ENCODE results near the gene EEF1AKMT3.

Gene EEF1AKMT3
- 1.1 to 5.4 (median 3.3) reads per million in 9 experiments for total RNA-seq

- H3K4me3 Mint-ChIP-seq = peak within 1 kb of the TSS; percentile 96 to 99
- H3K27me3 Mint-ChIP-seq = no peaks in the 10 kb centered on the region
- H3K9me3 Mint-ChIP-seq = no peaks in the 10 kb centered on the region
- ATAC-seq (replicated peaks) (peak; percentile 13), DNase-seq (no peak)
- peaks cover 19% of the 10 kb centered on the region for H3K36me3 Mint-ChIP-seq (ENCODE audit: insufficient read depth)
- peak within 1 kb of the TSS; percentile 93 to 97 for H3K27ac Mint-ChIP-seq
- peaks cover 14% of the 10 kb centered on the region in 2 donors for H3K4me1 Mint-ChIP-seq (ENCODE audit: low read depth in 2 of 2)
Measured at GRCh38 chr12:57772429-57773322, at the start of gene EEF1AKMT3. Gene EEF1AKMT3 (plus strand): TSS chr12:57772614. CDS start chr12:57772725, 111 bp downstream.

DNA sequence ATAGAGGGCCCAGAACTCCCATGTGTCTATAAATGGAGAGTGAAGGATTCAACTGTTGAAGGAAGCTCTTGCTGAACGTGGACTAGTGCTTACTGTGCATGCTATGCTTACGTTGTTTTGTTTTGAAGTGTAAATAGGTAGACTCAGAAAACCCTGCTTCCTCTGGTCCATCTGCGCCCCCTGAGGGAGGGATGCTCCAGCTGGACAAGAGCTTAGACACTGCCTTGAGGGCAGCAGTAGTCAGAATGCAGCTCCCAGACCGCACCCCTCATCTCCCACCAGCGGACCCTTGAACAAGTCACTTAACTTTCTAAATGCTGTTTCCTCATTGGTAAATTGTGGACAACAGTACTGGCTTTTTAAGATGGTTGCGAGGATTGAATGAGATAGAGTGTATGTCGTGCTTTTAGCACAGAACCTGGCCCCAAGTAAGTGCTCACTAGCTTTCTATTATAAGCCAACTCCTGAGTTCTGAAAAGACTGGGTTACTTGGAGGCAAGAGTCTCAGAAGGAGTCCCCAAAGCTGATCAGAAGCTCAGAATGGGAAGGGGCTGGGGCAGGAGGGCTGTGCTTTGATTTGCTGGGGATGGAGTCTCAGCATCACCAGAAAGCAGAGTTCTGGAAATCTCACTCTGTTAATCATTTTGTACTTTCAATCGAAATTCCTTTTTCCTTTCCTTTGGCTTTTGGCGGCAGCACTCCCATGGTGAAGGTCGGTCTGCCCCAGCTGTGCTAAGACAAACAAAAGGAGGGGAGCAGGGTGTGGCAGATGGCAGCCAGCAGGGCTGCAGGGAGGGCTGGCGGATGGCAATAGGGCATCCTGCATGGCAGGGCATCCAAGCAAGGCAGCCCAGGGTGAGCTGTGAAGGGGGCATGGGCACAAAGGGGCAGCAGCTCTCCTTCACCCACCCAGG lies 49.4 kb upstream of the EEF1AKMT3 start:
- no peak for DNase-seq
- H3K9me3 Mint-ChIP-seq = no peaks in the 10 kb centered on the region
- no peak overlapping the region for H3K4me3 Mint-ChIP-seq
- peak overlapping the region; percentile 60 to 84 for H3K27ac Mint-ChIP-seq
- peaks cover 58% of the 10 kb centered on the region for H3K36me3 Mint-ChIP-seq (ENCODE audit: insufficient read depth)
- H3K27me3 Mint-ChIP-seq = no peaks in the 10 kb centered on the region
- H3K4me1 Mint-ChIP-seq (ENCODE audit: low read depth in 2 of 2) = peaks cover 20 to 32% of the 10 kb centered on the region in 2 donors
- no peak for ATAC-seq (replicated peaks)

GRCh38 chr12:57723630-57723962 lies 48.8 kb upstream of the EEF1AKMT3 start:
- no peak for ATAC-seq (replicated peaks)
- H3K4me1 Mint-ChIP-seq (ENCODE audit: low read depth in 2 of 2) = peaks cover 22 to 32% of the 10 kb centered on the region in 2 donors
- H3K9me3 Mint-ChIP-seq = no peaks in the 10 kb centered on the region
- no peak for DNase-seq
- H3K4me3 Mint-ChIP-seq = no peak overlapping the region
- H3K27ac Mint-ChIP-seq = peak overlapping the region; percentile 60 to 84
- peaks cover 60% of the 10 kb centered on the region for H3K36me3 Mint-ChIP-seq (ENCODE audit: insufficient read depth)
- no peaks in the 10 kb centered on the region for H3K27me3 Mint-ChIP-seq

GRCh38 chr12:57724003-57724935 lies 48.1 kb upstream of the EEF1AKMT3 start:
- Mint-ChIP-seq H3K4me1 (ENCODE audit: low read depth in 2 of 2) (peaks cover 22 to 32% of the 10 kb centered on the region in 2 donors), H3K9me3 (no peaks in the 10 kb centered on the region), H3K27me3 (no peaks in the 10 kb centered on the region), H3K27ac (peak overlapping the region; percentile 84 to 89), H3K4me3 (no peak overlapping the region), H3K36me3 (ENCODE audit: insufficient read depth) (peaks cover 60% of the 10 kb centered on the region)
- ATAC-seq (replicated peaks) = no peak
- no peak for DNase-seq

GRCh38 chr12:57724936-57725740 lies 47.3 kb upstream of the EEF1AKMT3 start:
- H3K4me3 Mint-ChIP-seq = no peak overlapping the region
- peak; percentile 25 for ATAC-seq (replicated peaks)

GRCh38 chr12:57725851-57726150 lies 46.6 kb upstream of the EEF1AKMT3 start:
- Mint-ChIP-seq H3K4me1 (ENCODE audit: low read depth in 2 of 2) (peaks cover 22 to 31% of the 10 kb centered on the region in 2 donors), H3K27ac (peak overlapping the region; percentile 77 to 93), H3K4me3 (peak overlapping the region in 1 of 2 donors; percentile 72), H3K36me3 (ENCODE audit: insufficient read depth) (peaks cover 63% of the 10 kb centered on the region), H3K27me3 (no peaks in the 10 kb centered on the region), H3K9me3 (no peaks in the 10 kb centered on the region)
- DNase-seq = no peak
- ATAC-seq (replicated peaks) = no peak

More at GRCh38 chr12:57724936-57725740, 47.3 kb upstream of the EEF1AKMT3 start:
- no peaks in the 10 kb centered on the region for H3K9me3 Mint-ChIP-seq
- peaks cover 22 to 32% of the 10 kb centered on the region in 2 donors for H3K4me1 Mint-ChIP-seq (ENCODE audit: low read depth in 2 of 2)
- peaks cover 62% of the 10 kb centered on the region for H3K36me3 Mint-ChIP-seq (ENCODE audit: insufficient read depth)
- no peaks in the 10 kb centered on the region for H3K27me3 Mint-ChIP-seq
- peak overlapping the region; percentile 7 to 89 for H3K27ac Mint-ChIP-seq
- DNase-seq = no peak

DNA sequence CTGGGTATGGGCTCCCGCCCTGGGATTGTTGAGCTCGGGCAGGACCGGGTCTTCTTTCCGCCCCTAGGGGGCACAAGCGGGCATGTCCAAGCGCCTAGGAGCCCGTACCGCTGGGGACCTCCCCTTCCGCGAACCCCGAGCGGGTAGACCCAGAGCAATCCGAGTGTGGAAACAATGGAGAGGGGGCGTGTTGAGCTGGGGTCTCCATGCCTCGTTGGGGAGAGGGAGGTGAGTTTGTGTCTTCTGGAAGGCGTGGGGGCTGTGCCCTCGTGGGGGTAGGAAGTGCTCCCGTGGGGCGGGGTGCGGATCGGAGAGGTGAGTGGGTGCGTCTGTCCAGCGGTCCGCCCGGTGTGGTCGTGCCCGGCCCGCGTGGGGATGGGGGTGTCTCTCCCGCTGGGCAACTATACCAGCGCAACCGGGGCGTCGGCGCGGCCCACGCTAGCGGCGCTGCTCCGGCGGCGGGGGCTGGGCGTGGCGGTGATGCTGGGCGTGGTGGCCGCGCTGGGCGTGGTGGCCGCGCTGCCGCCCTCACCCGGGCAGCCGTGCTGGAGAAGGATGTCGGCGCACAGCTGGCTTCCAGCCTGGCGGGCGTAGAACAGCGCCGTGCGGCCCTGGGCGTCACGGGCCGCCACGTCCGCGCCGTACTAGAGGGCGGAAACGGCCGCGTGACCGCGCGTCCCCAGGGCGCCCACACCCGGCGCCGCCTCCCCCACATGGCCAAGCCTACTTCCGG lies 46.1 kb upstream of the EEF1AKMT3 start:
- H3K36me3 Mint-ChIP-seq (ENCODE audit: insufficient read depth) = peaks cover 64% of the 10 kb centered on the region
- peaks cover 22 to 27% of the 10 kb centered on the region in 2 donors for H3K4me1 Mint-ChIP-seq (ENCODE audit: low read depth in 2 of 2)
- peak overlapping the region; percentile 77 to 93 for H3K27ac Mint-ChIP-seq
- H3K9me3 Mint-ChIP-seq = no peaks in the 10 kb centered on the region
- ATAC-seq (replicated peaks) (peak; percentile 36), DNase-seq (no peak)
- H3K4me3 Mint-ChIP-seq = peak overlapping the region in 1 of 2 donors; percentile 72
- H3K27me3 Mint-ChIP-seq = no peaks in the 10 kb centered on the region

DNA sequence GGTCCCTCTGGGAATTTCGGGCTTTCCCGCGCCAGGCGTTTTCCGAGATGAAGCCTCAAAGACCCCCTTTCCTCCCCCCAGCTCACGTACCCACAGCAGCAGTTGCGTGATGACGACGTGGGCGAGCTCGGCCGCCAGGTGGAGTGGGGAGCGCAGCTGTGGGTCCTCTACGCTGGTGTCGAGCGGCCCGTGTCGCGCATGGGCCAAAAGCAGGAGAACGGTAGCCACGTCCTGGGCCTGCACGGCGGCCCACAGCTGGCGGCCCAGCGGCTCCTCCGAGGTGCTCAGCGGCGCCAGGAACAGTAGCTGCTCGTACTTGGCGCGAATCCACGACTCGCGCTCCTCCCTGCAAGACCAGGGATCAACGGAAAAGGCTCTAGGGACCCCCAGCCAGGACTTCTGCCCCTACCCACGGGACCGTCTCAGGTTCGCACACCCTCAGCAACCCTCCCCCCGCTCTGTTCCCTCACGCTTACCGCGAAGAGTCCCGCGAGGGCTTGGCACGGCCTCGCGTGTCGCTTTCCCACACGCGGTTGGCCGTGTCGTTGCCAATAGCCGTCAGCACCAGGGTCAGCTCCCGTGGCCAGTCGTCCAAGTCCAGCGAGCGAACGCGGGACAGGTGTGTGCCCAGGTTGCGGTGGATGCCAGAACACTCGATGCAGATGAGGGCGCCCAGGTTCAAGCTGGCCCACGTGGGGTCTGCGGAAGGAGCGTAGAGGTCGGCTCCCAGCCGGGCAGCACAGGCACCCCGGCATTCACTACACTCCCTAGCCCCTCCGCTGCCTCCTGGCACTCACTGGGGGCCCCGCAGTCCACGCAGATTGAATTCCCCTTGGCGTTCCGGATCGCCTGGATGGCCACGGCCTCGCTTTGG lies 45.3 kb upstream of the EEF1AKMT3 start:
- Mint-ChIP-seq H3K4me1 (ENCODE audit: low read depth in 2 of 2) (peaks cover 16 to 25% of the 10 kb centered on the region in 2 donors), H3K36me3 (ENCODE audit: insufficient read depth) (peaks cover 72% of the 10 kb centered on the region)

DNA sequence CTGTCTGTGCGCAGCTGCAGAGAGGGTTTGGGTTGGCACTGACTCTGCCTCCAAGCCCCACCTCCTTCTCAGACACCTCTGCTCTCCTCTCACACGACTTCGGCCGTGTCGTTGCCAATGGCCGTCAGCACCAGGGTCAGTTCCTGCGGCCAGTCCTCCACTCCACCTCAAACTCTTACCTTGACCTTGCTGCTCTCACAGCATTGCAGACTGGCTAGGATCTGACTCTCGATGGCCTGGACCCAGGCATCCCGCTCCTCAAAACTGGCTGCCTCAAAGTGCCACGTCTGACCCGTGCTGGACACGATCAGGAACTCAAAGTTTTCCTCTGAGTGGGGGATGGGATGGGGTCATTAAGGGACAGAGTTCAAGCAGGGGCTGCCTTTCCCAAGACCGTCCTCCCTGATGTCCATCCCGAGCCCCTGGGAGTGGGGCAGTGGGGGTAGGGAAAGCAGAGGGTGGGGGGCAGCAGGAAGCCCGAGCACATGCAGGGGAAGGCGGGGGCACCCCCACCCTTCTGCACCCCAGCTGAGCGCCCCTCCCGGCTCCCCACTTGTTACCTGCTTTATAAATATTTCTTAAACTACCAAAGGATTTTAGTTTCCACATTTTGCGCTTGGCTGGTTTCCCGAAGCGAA lies 44.5 kb upstream of the EEF1AKMT3 start:
- H3K4me3 Mint-ChIP-seq = no peak overlapping the region
- peaks cover 77% of the 10 kb centered on the region for H3K36me3 Mint-ChIP-seq (ENCODE audit: insufficient read depth)
- no peaks in the 10 kb centered on the region for H3K27me3 Mint-ChIP-seq
- peaks cover 19 to 24% of the 10 kb centered on the region in 2 donors for H3K4me1 Mint-ChIP-seq (ENCODE audit: low read depth in 2 of 2)
- DNase-seq = no peak
- peak overlapping the region; percentile 27 to 88 for H3K27ac Mint-ChIP-seq
- no peak for ATAC-seq (replicated peaks)
- no peaks in the 10 kb centered on the region for H3K9me3 Mint-ChIP-seq

More for the DNA sequence above, 45.3 kb upstream of the EEF1AKMT3 start:
- Mint-ChIP-seq H3K4me3 (no peak overlapping the region), H3K27ac (peak overlapping the region in 1 of 2 donors; percentile 88), H3K9me3 (no peaks in the 10 kb centered on the region), H3K27me3 (no peaks in the 10 kb centered on the region)
- DNase-seq = no peak
- ATAC-seq (replicated peaks) = no peak

DNA sequence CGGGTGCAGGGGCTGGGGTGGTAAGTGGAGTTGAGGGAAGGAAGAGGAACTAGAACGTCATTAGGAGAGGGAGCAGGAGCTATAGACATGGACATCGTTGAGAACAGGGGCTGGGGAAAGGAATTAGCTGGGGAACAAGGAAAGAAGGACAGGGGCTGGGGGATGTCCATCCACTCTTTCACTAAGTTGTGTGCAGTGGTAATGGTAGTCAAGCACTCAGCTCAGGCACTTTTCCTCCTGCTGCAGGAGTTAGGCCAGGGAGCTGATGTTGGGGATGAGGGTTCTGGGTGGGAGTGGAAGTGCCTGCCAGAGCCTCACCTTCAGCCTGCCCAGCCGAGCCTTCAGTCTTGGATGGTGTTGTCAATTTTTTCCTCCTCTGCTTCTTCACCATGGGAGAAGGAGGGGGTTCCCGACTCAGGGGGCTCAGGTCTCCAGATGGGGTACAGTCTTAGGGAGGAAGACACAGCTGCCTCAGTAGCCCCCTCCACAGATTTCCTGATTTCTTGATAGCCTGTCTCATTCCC lies 43.0 kb upstream of the EEF1AKMT3 start:
- Mint-ChIP-seq H3K27ac (peak overlapping the region; percentile 49 to 73), H3K9me3 (no peaks in the 10 kb centered on the region), H3K4me1 (ENCODE audit: low read depth in 2 of 2) (peaks cover 12 to 16% of the 10 kb centered on the region in 2 donors), H3K27me3 (no peaks in the 10 kb centered on the region), H3K36me3 (ENCODE audit: insufficient read depth) (peaks cover 85% of the 10 kb centered on the region), H3K4me3 (no peak overlapping the region)
- DNase-seq (no peak), ATAC-seq (replicated peaks) (no peak)

Data from effector memory CD8-positive, alpha-beta T cell (primary cell).